Muscle layer of duodenum (tissue), 2 donors: ENCODE results near the gene CNTNAP5.

Experiments
- H3K27ac ChIP-seq: one replicate; pipeline ENCODE4 v1.7.0; 2013; ENCODE audit warnings: mild to moderate bottlenecking, low read length
- H3K27me3 ChIP-seq: one replicate; pipeline ENCODE4 v1.7.0; 2013; ENCODE audit warnings: low read depth, mild to moderate bottlenecking, control low read depth, low read length
- H3K36me3 ChIP-seq, 2 donors: one replicate each; pipeline ENCODE4 v1.7.0; 2013; ENCODE audit warnings: low read length in 2 of 2, control low read depth in 1 of 2, mild to moderate bottlenecking in 1 of 2; ENCODE audit not compliant: insufficient read depth in 2 of 2, control insufficient read depth in 1 of 2
- H3K4me1 ChIP-seq, 2 donors: one replicate each; pipeline ENCODE4 v1.7.0; 2013; ENCODE audit warnings: low read length in 2 of 2, mild to moderate bottlenecking in 2 of 2, control low read depth in 1 of 2, moderate library complexity in 1 of 2; ENCODE audit not compliant: insufficient read depth in 2 of 2, control insufficient read depth in 1 of 2
- H3K4me3 ChIP-seq, 2 donors: one replicate each; pipeline ENCODE4 v1.7.0; 2013; ENCODE audit warnings: low read length in 2 of 2, low read depth in 1 of 2, mild to moderate bottlenecking in 1 of 2
- H3K9me3 ChIP-seq, 2 donors: one replicate each; pipeline ENCODE4 v1.7.0; 2013; ENCODE audit warnings: low read length in 2 of 2, control low read depth in 1 of 2, mild to moderate bottlenecking in 1 of 2; ENCODE audit not compliant: control insufficient read depth in 1 of 2
- donor health status: healthy.

CNTNAP5 gene

GRCh38 chr2:124034265-124034664 lies 9.2 kb downstream of the CNTNAP5 start:
- no peaks in the 10 kb centered on the region for H3K4me1 ChIP-seq
- H3K27ac ChIP-seq: no peak overlapping the region
- no peaks in the 10 kb centered on the region for H3K36me3 ChIP-seq
- H3K9me3 ChIP-seq: no peaks in the 10 kb centered on the region
- H3K4me3 ChIP-seq: no peak overlapping the region
- H3K27me3 ChIP-seq: no peaks in the 10 kb centered on the region

DNA sequence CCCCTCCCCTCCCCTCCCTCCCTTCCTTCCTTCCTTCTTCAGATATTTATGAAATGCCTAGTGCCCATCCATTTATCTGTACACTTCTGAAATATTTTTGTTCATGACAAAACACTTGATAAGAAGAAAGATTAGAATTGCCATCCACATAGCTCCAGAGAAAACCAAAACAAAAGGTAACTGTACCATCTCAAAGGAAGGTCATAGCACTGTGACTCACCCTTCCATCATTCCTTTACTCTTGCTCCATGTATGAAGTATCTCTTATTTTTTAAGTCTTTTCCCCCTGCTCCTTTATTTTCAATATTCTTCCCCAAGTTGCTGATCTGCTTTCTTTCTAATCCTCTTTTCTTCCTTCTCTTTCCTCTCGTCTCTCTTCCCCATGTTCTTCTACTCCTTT lies 9.9 kb downstream of the CNTNAP5 start:
- H3K27me3 ChIP-seq: no peaks in the 10 kb centered on the region
- no peaks in the 10 kb centered on the region for H3K4me1 ChIP-seq
- no peak overlapping the region for H3K27ac ChIP-seq
- H3K36me3 ChIP-seq: no peaks in the 10 kb centered on the region
- no peak overlapping the region for H3K4me3 ChIP-seq
- H3K9me3 ChIP-seq: no peaks in the 10 kb centered on the region

GRCh38 chr2:124039032-124039431 lies 13.9 kb downstream of the CNTNAP5 start:
- H3K9me3 ChIP-seq: no peaks in the 10 kb centered on the region
- H3K27ac ChIP-seq: no peak overlapping the region
- no peaks in the 10 kb centered on the region for H3K4me1 ChIP-seq
- no peak overlapping the region for H3K4me3 ChIP-seq
- H3K36me3 ChIP-seq: no peaks in the 10 kb centered on the region
- H3K27me3 ChIP-seq: no peaks in the 10 kb centered on the region

DNA sequence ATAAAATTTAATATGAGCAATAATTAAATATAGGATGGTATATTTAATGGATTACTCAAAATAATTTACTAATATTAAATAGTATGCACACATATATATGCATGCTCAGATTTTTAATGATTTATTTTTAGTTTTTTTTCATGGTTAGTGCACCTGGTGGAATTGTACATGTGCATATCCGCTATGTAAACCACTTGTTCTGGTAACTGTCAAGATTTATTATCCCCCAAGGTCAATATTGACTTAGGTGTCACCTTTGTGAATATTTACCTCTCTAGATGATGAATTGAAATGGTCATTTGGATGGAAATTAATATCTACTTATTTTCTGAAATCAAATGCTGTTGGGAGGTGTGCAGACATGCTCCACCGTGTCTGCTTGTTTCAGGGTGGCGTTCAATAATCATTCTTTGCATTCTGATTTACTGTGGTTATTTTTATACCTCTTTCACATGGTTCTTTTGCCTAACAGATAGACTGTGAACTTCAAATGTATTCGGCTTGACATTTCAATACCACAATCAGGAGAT lies 14.7 kb downstream of the CNTNAP5 start:
- no peak overlapping the region for H3K4me3 ChIP-seq
- H3K27me3 ChIP-seq: no peaks in the 10 kb centered on the region
- H3K36me3 ChIP-seq: no peaks in the 10 kb centered on the region
- H3K4me1 ChIP-seq: no peaks in the 10 kb centered on the region
- H3K9me3 ChIP-seq: no peaks in the 10 kb centered on the region
- H3K27ac ChIP-seq: no peak overlapping the region

DNA sequence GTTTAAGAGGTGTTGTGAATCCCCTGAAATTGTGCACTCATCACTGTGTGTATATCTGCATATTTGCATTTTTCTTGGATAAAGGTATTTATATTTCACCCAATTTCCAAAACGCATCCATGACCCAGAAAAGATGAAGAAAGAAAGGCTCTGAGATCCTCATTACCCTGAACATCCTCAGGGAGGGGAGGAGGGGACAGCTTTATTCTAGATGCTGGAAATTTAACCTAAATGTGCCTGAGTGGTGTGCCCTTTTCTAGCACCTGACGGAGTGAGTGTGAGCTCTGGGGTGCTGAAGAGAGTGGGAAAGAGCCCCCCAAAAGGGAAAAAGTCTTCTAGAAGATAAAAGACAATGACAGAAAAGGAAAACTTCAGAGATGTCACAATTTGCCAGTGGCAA lies 20.8 kb downstream of the CNTNAP5 start:
- no peaks in the 10 kb centered on the region for H3K36me3 ChIP-seq
- H3K9me3 ChIP-seq: no peaks in the 10 kb centered on the region
- H3K27ac ChIP-seq: no peak overlapping the region
- no peak overlapping the region for H3K4me3 ChIP-seq
- H3K27me3 ChIP-seq: no peaks in the 10 kb centered on the region
- no peaks in the 10 kb centered on the region for H3K4me1 ChIP-seq

DNA sequence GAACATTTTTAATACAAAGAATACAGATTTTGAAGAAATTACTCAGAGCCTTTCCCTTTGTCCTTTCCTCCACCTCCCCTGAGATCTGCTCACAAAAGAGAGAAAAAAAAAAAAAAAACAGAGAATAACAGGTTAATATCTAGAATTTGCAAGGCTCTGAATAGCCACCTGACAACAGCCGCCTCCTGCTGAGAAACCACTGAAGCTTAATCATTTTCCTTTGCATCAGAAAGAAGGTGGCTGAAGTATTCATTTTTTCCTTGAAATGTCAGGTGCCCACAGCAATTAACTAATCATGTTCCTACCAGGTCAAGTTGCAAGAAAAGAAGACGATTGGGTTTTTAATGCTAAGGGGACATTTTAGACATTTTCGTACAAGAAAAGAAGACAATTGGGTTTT lies 21.2 kb downstream of the CNTNAP5 start:
- Histone ChIP-seq H3K27ac (no peak overlapping the region), H3K4me3 (no peak overlapping the region), H3K36me3 (no peaks in the 10 kb centered on the region), H3K4me1 (no peaks in the 10 kb centered on the region), H3K9me3 (no peaks in the 10 kb centered on the region), H3K27me3 (no peaks in the 10 kb centered on the region)

DNA sequence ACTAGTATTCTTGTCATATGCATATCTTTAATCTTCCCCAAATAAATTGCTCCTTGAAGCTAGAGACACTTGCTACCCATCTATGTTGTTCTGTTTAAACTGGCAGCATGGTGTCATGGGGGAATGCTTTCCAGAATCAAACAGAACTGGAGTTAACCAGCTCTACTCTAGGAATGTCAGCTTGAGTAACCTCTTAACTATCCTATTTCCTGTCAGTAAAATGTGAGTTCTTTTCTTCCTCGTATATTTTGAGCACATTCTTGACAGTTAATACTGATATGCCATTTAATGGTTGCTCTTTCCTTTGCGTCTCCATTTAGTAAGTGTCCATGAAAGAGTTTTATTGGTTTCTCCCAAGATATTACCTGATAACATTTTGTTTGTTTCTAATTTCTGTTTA lies 23.0 kb downstream of the CNTNAP5 start:
- H3K4me1 ChIP-seq: no peaks in the 10 kb centered on the region
- no peaks in the 10 kb centered on the region for H3K36me3 ChIP-seq
- no peak overlapping the region for H3K27ac ChIP-seq
- no peaks in the 10 kb centered on the region for H3K27me3 ChIP-seq
- no peaks in the 10 kb centered on the region for H3K9me3 ChIP-seq
- no peak overlapping the region for H3K4me3 ChIP-seq

- Histone ChIP-seq H3K27me3 (no peaks in the 10 kb centered on the region), H3K27ac (no peak overlapping the region), H3K4me3 (no peak overlapping the region), H3K4me1 (no peaks in the 10 kb centered on the region), H3K9me3 (no peaks in the 10 kb centered on the region), H3K36me3 (no peaks in the 10 kb centered on the region)
These were observed 23.6 kb downstream of the CNTNAP5 start for GRCh38 chr2:124048664-124049063.

DNA sequence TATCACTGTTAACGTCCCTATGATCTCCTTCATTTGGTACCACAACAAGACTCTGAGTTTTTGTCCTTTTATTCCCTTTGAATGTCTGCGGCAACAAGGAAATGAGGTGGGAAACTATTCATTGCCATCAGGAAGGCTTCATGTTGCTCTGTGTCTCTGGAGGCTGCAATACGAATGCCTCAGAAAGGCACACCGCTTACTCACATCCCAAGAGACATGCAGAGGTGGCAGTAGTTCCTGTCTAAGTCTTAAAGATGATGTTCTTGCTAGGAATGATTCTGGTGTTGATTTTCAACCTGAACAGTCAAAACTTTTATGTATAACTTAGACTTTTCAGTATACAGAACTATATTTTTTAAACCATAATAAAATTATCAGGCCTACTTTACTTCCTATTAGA lies 24.0 kb downstream of the CNTNAP5 start:
- Histone ChIP-seq H3K36me3 (no peaks in the 10 kb centered on the region), H3K27me3 (no peaks in the 10 kb centered on the region), H3K27ac (no peak overlapping the region), H3K4me1 (no peaks in the 10 kb centered on the region), H3K4me3 (no peak overlapping the region), H3K9me3 (no peaks in the 10 kb centered on the region)

DNA sequence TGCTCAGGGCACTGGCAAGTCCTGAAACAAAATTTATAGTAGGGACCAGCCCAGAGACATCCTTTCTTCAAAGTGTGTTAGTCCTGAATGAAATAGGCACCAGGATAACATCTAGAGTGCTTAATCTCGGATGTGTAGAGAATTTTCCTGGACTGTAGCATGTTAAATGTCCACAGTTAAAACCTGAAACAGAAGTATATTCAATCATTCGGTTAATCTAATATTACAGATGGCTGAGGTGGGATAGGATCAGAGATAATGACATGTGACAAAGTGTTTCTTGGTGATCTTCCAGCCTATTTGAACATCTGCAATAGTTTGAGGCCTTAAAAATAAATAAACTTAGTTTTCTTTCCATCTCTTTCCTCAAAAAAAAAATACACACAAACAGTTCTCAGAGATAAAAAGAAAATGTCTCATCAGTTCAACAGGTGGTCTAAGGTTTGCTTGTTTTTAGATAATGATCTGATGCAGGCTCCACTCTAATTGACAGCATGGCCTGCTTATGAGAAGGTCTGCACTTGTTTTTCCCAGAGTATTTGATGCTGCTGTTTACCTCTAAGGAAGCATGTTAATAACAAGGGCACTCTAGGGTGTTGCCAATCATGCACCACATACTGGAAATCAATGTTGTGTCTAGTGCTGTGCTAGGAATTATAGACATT lies 25.9 kb downstream of the CNTNAP5 start:
- H3K4me3 ChIP-seq: no peak overlapping the region
- H3K9me3 ChIP-seq: no peaks in the 10 kb centered on the region
- H3K27me3 ChIP-seq: no peaks in the 10 kb centered on the region
- no peaks in the 10 kb centered on the region for H3K4me1 ChIP-seq
- H3K36me3 ChIP-seq: no peaks in the 10 kb centered on the region
- no peak overlapping the region for H3K27ac ChIP-seq

DNA sequence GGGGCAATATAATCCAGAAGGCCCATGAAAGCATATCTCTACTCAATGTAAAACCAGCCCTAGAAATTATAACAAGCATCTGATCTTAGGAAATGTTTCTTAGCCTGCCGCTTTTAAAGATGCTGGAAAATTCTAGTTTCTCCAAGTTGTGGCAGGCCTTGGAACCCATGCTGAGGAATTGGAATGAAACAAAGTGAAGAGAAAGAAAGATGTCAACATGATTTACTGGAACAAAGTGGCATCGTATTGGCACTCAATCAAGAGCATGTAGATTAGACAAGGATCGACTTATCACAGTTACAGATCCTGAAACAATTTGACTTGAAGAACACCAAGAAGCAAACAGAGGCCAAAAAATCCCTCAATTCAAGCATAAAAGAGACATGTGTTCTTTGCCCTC lies 28.7 kb downstream of the CNTNAP5 start:
- H3K4me1 ChIP-seq: no peaks in the 10 kb centered on the region
- no peaks in the 10 kb centered on the region for H3K9me3 ChIP-seq
- no peaks in the 10 kb centered on the region for H3K27me3 ChIP-seq
- no peaks in the 10 kb centered on the region for H3K36me3 ChIP-seq
- no peak overlapping the region for H3K4me3 ChIP-seq
- H3K27ac ChIP-seq: no peak overlapping the region

DNA sequence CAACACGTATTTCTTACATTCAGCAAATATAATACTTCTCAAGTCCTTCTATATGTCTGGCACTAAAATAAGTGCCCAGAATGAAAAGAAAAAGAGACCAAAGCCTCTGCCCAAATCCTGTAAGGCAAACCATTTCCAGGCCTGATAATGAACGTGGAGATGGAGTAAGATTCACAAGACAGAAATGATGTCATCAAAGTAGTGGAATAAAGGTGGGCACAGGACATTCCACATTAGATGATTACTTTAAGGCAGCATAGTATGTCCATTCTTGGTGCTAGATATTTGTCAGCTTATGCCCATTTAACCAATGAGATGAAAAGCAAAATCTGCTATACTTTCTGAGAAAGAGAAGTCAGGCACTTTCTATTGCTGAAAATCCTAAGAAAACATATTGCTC lies 38.5 kb downstream of the CNTNAP5 start:
- no peaks in the 10 kb centered on the region for H3K9me3 ChIP-seq
- no peaks in the 10 kb centered on the region for H3K4me1 ChIP-seq
- H3K27ac ChIP-seq: no peak overlapping the region
- H3K4me3 ChIP-seq: no peak overlapping the region
- no peaks in the 10 kb centered on the region for H3K36me3 ChIP-seq
- no peaks in the 10 kb centered on the region for H3K27me3 ChIP-seq
